Measurements from ENCODE around the gene SLC6A1.

DNA sequence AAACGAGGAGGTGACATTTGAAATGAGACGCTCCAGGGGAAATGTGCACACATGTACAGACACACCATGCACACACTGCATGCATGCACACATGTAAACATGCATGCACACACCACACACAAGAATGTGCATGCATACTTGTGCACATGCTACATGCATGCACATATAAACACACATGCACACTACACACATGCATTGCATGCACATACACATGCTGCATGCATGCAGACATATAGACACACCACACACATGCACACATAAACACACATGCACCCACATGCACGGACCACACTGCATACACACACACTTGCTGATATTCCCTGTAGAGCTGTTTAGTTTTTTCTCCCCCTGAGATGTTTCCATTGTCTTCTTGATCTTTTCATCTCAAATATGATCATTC is 37.8 kb upstream of the SLC6A1 start:
- TF ChIP-seq, protein P1, sequence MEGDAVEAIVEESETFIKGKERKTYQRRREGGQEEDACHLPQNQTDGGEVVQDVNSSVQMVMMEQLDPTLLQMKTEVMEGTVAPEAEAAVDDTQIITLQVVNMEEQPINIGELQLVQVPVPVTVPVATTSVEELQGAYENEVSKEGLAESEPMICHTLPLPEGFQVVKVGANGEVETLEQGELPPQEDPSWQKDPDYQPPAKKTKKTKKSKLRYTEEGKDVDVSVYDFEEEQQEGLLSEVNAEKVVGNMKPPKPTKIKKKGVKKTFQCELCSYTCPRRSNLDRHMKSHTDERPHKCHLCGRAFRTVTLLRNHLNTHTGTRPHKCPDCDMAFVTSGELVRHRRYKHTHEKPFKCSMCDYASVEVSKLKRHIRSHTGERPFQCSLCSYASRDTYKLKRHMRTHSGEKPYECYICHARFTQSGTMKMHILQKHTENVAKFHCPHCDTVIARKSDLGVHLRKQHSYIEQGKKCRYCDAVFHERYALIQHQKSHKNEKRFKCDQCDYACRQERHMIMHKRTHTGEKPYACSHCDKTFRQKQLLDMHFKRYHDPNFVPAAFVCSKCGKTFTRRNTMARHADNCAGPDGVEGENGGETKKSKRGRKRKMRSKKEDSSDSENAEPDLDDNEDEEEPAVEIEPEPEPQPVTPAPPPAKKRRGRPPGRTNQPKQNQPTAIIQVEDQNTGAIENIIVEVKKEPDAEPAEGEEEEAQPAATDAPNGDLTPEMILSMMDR (conservative IDR thresholded peaks at IDR 0.05; ENCODE audit: low read length), result no peak
- no peak for TF ChIP-seq EZH2phosphoT487 (IDR thresholded peaks at IDR 0.05; ENCODE audit: borderline replicate concordance, low read depth, low read length)
